Measurements from ENCODE around the gene SCNM1. TPM values are rescaled to one million over a fixed set of nuclear protein-coding genes. Genes with fewer than 3 reads are reported as not detected.

Gene SCNM1
- polyA plus RNA-seq, 1 donor (not counting 4 experiments of a cell fraction or from before 2014, with no cell fraction given) = 26.2 TPM

DNA sequence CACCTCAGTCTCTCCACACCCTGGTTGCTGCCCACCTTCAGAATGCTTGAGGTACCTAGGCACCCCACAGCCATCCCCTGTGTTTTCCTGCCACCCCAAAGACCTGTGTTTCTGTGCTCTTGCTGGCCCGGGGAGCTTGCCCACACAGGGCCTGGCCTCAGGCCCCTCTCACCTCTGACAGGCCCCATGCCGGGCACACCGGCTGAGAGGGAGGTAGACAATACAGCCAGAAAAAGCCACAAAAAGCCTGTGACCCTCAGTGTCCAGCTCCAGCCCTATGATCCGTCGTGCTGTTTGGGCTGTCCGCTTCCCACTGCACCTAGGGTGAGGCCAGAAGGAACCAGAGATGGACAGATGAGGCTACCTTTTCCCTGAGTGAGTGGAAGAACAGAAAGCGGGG, 31.0 kb upstream of the SCNM1 start:
- Histone ChIP-seq H3K9me1 (ENCODE audit: control insufficient read depth, extremely low read depth, insufficient read depth, low read length) (no peaks in the 10 kb centered on the region), H3K4me1 (ENCODE audit: control insufficient read depth, extremely low read depth, insufficient read depth, low read length) (peaks cover 10% of the 10 kb centered on the region), H3K36me3 (ENCODE audit: control insufficient read depth in 2 of 2, extremely low read depth in 1 of 2, insufficient read depth in 2 of 2, low read length in 2 of 2) (no peaks in the 10 kb centered on the region), H3K9ac (ENCODE audit: control insufficient read depth, extremely low read depth, insufficient read depth, low read length) (no peak overlapping the region), H3K79me2 (ENCODE audit: control insufficient read depth, insufficient read depth, low read length) (no peaks in the 10 kb centered on the region), H3K27ac (ENCODE audit: control insufficient read depth, insufficient read depth, low read length) (no peak overlapping the region), H3K27me3 (ENCODE audit: control insufficient read depth, extremely low read depth, insufficient read depth, low read length) (peaks cover 23% of the 10 kb centered on the region), H3K4me3 (ENCODE audit: control insufficient read depth in 2 of 3, extremely low read depth in 1 of 3, insufficient read depth in 2 of 3, low read depth in 1 of 3, low read length in 3 of 3) (no peak overlapping the region), H3K4me2 (ENCODE audit: control insufficient read depth, extremely low read depth, insufficient read depth, low read depth, low read length) (no peak overlapping the region), H4K20me1 (ENCODE audit: control insufficient read depth, extremely low read depth, insufficient read depth, low read length) (no peaks in the 10 kb centered on the region), H3K9me3 (ENCODE audit: control insufficient read depth, low read depth, low read length) (no peaks in the 10 kb centered on the region), H2AFZ (ENCODE audit: control insufficient read depth, low read length) (no peak overlapping the region)
- dilution Hi-C loops (cut with MboI; ENCODE audit: extremely low pct_ligation_motif_present, low sequenced_read_pairs) = no loop called here
- FAIRE-seq (no peak), DNase-seq (ENCODE audit: low read depth, low spot score) (no peak)
- TF ChIP-seq CTCF (optimal IDR thresholded peaks at IDR 0.05 in 1 of 3, IDR thresholded peaks at IDR 0.05 in 1 of 3, conservative IDR thresholded peaks at IDR 0.05 in 1 of 3; ENCODE audit: extremely low read depth in 1 of 3, insufficient read depth in 2 of 3, low read length in 3 of 3) (no peak), EZH2 (IDR thresholded peaks at IDR 0.05; ENCODE audit: low read length) (no peak)

DNA sequence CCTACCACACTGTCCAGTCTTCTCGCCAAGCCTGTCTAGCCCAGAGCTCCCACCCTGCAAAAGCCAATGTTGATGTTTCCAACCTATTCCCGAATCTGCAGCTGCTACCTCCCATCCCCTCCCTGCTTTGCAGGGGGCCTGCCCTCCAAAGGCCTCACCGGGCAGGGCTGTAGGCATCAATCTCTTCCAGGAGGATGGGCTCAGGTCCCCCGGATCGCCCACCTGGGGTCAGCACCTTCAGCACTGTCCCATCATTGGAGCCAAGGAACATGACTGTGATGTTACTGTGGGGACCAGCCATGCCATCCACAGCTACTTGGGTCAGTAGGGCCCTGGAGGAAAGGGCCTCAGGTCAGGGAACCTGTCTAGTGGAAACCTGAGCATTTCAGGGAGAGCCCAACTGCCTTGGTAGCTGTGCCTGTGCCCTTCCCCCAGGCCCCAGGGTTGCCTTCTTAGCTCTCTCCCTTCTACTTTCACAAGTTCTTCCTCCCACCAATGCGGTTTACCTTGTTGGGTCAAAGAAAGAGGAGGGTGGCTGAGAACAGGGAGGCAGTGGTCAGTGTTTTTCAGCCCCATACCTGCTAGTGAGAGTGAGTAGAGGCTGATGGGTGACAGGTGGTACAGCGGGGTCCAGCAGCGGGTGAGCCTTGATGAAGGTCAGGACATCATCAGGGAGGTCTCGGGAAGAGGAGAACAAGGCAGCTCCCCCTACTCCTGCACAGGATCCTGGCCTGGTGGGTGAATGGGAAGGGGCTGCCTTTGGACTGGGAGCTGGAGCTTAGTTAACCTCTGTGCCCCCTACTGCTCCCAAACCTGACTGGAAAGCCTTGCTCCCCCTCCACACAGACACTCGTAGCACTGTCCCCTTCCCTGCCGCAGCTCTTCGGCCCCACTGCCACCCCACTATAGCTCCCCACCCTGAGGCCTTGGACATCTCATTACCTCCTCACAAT, 30.2 kb upstream of the SCNM1 start:
- dilution Hi-C loops (cut with MboI; ENCODE audit: extremely low pct_ligation_motif_present, low sequenced_read_pairs) = no loop called here
- no peak for DNase-seq (ENCODE audit: low read depth, low spot score)
- H3K36me3 ChIP-seq (ENCODE audit: control insufficient read depth in 2 of 2, extremely low read depth in 1 of 2, insufficient read depth in 2 of 2, low read length in 2 of 2) = no peaks in the 10 kb centered on the region
- H4K20me1 ChIP-seq (ENCODE audit: control insufficient read depth, extremely low read depth, insufficient read depth, low read length) = no peaks in the 10 kb centered on the region
- no peak overlapping the region for H3K4me2 ChIP-seq (ENCODE audit: control insufficient read depth, extremely low read depth, insufficient read depth, low read depth, low read length)
- peaks cover 10% of the 10 kb centered on the region for H3K4me1 ChIP-seq (ENCODE audit: control insufficient read depth, extremely low read depth, insufficient read depth, low read length)
- FAIRE-seq = no peak
- no peaks in the 10 kb centered on the region for H3K79me2 ChIP-seq (ENCODE audit: control insufficient read depth, insufficient read depth, low read length)
- no peak overlapping the region for H3K4me3 ChIP-seq (ENCODE audit: control insufficient read depth in 2 of 3, extremely low read depth in 1 of 3, insufficient read depth in 2 of 3, low read depth in 1 of 3, low read length in 3 of 3)
- no peaks in the 10 kb centered on the region for H3K9me3 ChIP-seq (ENCODE audit: control insufficient read depth, low read depth, low read length)
- H3K27ac ChIP-seq (ENCODE audit: control insufficient read depth, insufficient read depth, low read length) = no peak overlapping the region
- no peak overlapping the region for H2AFZ ChIP-seq (ENCODE audit: control insufficient read depth, low read length)
- H3K27me3 ChIP-seq (ENCODE audit: control insufficient read depth, extremely low read depth, insufficient read depth, low read length) = peaks cover 23% of the 10 kb centered on the region
- no peak overlapping the region for H3K9ac ChIP-seq (ENCODE audit: control insufficient read depth, extremely low read depth, insufficient read depth, low read length)
- TF ChIP-seq CTCF (optimal IDR thresholded peaks at IDR 0.05 in 1 of 3, IDR thresholded peaks at IDR 0.05 in 1 of 3, conservative IDR thresholded peaks at IDR 0.05 in 1 of 3; ENCODE audit: extremely low read depth in 1 of 3, insufficient read depth in 2 of 3, low read length in 3 of 3) (no peak), EZH2 (IDR thresholded peaks at IDR 0.05; ENCODE audit: low read length) (no peak)
- H3K9me1 ChIP-seq (ENCODE audit: control insufficient read depth, extremely low read depth, insufficient read depth, low read length) = no peaks in the 10 kb centered on the region
